Measurements from ENCODE around the gene RNF217.

- TF ChIP-seq TOX (CRISPR knock-in tag; IDR thresholded peaks at IDR 0.05; ENCODE audit: borderline replicate concordance): no peak
- TF ChIP-seq ZNF565 (CRISPR knock-in tag; conservative IDR thresholded peaks at IDR 0.05; ENCODE audit: low read depth): no peak
- TF ChIP-seq PATZ1 (CRISPR knock-in tag; IDR thresholded peaks at IDR 0.05; ENCODE audit: borderline replicate concordance): no peak
Observed at GRCh38 chr6:124963416-124963785, 1.2 kb downstream of the RNF217 start.

Data from SK-N-SH treated with all-trans-retinoic acid at 6 μM for 48 hours (cell line).